Ishikawa (cell line): Measurements from ENCODE around the gene ATG9B.

Experiments
- CEBPB ChIP-seq: IDR thresholded peaks from 2 replicates; pipeline ENCODE4 v1.6.1; 2012
- CREB1 ChIP-seq: IDR thresholded peaks from 2 replicates; pipeline ENCODE4 v1.6.1; 2012; ENCODE audit warnings: low read depth
- EGR1 ChIP-seq: IDR thresholded peaks from 2 replicates; pipeline ENCODE4 v1.6.1; 2012
- EP300 ChIP-seq: IDR thresholded peaks from 2 replicates; pipeline ENCODE4 v1.6.1; 2012; ENCODE audit warnings: borderline replicate concordance
- FOXM1 ChIP-seq: IDR thresholded peaks from 2 replicates; pipeline ENCODE4 v1.6.1; 2012; ENCODE audit warnings: low read depth, borderline replicate concordance
- MAX ChIP-seq: IDR thresholded peaks from 2 replicates; pipeline ENCODE4 v1.6.1; 2012
- NFIC ChIP-seq: IDR thresholded peaks from 2 replicates; pipeline ENCODE4 v1.6.1; 2012
- RAD21 ChIP-seq: IDR thresholded peaks from 2 replicates; pipeline ENCODE4 v1.6.1; 2012; ENCODE audit warnings: low read depth
- TAF1 ChIP-seq: IDR thresholded peaks from 2 replicates; pipeline ENCODE4 v1.6.1; 2012; ENCODE audit warnings: low read depth, mild to moderate bottlenecking
- TCF12 ChIP-seq: IDR thresholded peaks from 2 replicates; pipeline ENCODE4 v1.6.1; 2012; ENCODE audit warnings: low read depth
- TEAD4 ChIP-seq: IDR thresholded peaks from 2 replicates; pipeline ENCODE4 v1.6.1; 2012
- YY1 ChIP-seq: IDR thresholded peaks from 2 replicates; pipeline ENCODE4 v1.6.1; 2012; ENCODE audit warnings: low read depth
- ZBTB7A ChIP-seq: IDR thresholded peaks from 2 replicates; pipeline ENCODE4 v1.6.1; 2012; ENCODE audit warnings: low read depth
- TF ChIP-seq, protein P1 (sequence below): IDR thresholded peaks from 2 replicates; pipeline ENCODE4 v1.6.1; 2012; ENCODE audit warnings: low read depth, mild to moderate bottlenecking
- TF ChIP-seq, protein P2 (sequence below): IDR thresholded peaks from 2 replicates; pipeline ENCODE4 v1.6.1; 2012

ATG9B gene

DNA sequence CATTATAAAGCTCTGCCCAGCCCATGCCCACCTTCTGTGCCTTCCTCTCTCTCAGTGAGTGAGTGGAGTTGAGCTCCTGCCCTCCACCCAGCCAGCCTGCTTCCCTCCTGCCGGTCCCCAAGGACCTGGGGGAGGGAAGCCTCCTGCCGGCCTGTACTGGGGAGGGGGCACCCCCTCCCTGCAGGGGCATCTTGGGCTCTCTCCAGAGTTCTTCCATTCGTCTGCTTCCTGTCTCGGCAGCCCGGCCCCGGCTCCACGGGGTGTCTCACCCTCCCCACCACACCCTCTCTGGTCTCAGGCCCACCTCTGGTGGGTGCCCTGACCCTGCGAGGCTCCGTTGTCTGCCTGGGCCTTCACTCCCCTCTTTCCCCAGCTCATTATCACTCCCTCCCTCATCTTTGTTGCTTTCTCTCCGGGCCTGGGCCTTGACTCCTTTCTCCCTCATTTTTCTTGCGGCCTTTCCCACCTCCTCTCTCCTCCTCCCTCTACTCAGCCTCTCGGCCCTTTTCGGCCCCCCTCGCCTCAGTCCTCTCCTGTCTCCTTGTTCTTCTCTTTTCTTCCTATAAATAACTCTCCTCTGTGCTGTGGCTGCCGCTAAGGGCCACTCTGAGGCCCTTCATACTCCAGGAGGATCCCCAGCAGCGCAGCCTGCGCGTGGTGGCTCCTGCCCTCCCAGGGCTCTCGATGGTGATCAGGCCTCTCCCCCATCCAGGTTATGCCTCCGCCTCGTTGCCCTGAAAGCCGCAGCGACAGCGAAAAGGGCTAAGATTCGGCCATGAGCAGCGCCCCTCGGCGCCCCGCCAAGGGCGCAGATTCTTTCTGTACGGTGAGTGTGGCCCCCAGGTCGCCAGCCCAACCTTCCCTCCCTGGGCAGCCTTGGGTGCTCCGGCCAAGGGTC is 37.2 kb upstream of the ATG9B start:
- TF ChIP-seq EGR1: no peak
- TF ChIP-seq, protein P1, sequence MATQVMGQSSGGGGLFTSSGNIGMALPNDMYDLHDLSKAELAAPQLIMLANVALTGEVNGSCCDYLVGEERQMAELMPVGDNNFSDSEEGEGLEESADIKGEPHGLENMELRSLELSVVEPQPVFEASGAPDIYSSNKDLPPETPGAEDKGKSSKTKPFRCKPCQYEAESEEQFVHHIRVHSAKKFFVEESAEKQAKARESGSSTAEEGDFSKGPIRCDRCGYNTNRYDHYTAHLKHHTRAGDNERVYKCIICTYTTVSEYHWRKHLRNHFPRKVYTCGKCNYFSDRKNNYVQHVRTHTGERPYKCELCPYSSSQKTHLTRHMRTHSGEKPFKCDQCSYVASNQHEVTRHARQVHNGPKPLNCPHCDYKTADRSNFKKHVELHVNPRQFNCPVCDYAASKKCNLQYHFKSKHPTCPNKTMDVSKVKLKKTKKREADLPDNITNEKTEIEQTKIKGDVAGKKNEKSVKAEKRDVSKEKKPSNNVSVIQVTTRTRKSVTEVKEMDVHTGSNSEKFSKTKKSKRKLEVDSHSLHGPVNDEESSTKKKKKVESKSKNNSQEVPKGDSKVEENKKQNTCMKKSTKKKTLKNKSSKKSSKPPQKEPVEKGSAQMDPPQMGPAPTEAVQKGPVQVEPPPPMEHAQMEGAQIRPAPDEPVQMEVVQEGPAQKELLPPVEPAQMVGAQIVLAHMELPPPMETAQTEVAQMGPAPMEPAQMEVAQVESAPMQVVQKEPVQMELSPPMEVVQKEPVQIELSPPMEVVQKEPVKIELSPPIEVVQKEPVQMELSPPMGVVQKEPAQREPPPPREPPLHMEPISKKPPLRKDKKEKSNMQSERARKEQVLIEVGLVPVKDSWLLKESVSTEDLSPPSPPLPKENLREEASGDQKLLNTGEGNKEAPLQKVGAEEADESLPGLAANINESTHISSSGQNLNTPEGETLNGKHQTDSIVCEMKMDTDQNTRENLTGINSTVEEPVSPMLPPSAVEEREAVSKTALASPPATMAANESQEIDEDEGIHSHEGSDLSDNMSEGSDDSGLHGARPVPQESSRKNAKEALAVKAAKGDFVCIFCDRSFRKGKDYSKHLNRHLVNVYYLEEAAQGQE: no peak

DNA sequence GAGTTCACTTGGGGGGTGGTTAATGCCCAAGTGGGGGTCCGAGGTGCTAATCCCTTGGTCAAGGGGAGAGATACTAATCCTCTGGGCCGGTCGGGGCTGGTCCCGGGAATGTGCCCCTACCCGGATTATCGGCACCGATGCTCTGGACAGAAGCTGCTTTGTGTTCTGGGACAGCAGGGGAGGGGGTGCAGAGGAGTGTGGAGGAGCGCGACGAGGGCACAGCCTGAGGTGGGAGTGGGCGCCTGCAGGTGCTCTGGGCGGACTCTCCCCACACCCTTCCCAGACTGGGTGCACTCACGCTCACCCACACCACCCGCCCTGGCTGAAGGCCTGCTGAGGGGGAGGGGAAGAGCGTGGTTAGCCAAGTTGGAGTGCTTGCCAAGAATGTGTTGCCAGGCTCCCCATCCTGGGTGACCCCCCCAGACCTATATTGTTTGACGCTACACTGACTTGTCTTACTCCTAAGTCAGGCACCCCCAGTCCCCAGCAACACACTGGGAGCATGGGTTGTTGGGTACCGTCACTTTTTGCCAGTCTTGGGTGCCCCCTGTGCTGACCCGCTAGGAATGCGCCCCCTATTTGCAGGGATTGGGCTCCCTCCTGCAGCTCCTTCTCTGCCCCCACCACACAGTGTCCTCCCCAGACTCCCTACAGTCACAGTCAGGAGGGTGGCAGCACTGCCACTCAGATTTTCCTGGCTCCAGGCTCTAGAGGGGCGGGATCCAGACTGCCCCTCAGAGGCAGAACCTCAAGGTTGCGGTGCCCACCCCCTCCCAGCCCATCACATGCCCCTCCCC is 36.3 kb upstream of the ATG9B start:
- TF ChIP-seq ZBTB7A (no peak; the same call in none of the 2 replicates), CREB1 (no peak), EP300 (0 out of 2 replicates have a peak, but pooled peaks have one; percentile 23), FOXM1 (no peak), RAD21 (0 out of 2 replicates have a peak, but pooled peaks have one; percentile 1), MAX (peak; percentile 75; the same call in 1 of the 2 replicates), CEBPB (no peak), TEAD4 (peak; percentile 52; the same call in 1 of the 2 replicates), YY1 (no peak), NFIC (peak; percentile 95), TCF12 (peak; percentile 60), TAF1 (0 out of 2 replicates have a peak, but pooled peaks have one; percentile 20), EGR1 (no peak)
- TF ChIP-seq, protein P1: no peak
- TF ChIP-seq, protein P2, sequence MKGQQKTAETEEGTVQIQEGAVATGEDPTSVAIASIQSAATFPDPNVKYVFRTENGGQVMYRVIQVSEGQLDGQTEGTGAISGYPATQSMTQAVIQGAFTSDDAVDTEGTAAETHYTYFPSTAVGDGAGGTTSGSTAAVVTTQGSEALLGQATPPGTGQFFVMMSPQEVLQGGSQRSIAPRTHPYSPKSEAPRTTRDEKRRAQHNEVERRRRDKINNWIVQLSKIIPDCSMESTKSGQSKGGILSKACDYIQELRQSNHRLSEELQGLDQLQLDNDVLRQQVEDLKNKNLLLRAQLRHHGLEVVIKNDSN: no peak

DNA sequence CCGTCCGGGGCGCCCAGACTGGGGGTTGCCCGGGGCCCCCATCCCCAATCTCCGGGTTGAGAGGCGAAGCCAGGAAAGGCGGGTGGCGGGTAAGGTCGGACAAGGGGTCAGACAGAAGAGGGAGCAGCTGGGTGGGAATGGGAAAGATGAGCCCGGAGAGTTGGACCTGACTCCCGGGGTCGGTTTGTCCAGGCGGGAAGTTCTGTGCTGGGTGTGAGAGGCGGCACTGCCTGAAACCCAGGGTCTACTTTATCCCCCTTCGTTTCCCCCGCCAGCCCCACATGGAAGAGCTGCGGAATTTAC is 35.8 kb upstream of the ATG9B start:
- no peak for TF ChIP-seq ZBTB7A

DNA sequence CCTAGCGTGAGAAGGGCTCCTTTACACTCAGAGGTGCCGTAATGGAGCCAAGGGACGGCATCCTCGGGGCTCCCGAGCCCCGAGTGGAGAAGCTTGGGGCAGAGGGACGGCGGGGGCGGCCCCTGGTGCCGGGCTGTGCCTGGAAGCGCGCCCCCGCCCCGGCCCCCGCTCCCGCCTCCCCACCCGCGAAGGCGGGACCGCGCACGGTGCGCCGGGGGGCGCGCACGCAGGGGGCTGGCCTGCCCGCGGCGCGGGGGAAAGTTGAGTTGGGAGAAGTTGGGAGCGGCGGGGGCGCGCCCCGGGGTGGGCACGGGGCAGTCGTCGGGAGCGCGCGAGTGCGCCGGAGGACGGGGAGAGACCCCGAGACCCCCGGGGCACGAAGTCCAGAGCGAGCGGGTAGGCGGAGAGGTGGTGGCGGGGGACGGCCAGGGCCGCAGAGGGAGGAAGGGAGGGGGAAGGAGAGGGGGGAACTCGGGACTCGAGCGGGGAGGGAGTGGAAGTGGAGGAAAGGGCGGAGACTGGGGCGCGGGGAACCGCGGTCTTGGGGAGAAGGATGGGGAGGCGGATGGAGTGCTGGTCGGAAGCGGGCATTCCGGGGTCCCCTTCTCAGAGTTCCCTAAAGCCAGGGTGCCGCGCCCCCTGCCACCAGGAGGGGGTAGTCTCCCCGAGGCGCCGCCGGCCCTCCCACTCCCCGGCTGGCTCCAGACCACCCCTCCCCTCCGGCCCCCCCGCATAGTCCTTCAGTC is 35.2 kb upstream of the ATG9B start, which contains the start of gene SLC4A2:
TSS of gene SLC4A2 (plus strand) at position 223 of the 746 bp plus-strand sequence. CDS start 2,399 bp downstream, outside the sequence.
- TF ChIP-seq TAF1 (peak; percentile 37; the same call in 1 of the 2 replicates), ZBTB7A (peak; percentile 96), EGR1 (peak; percentile 35)
- TF ChIP-seq, protein P1: no peak
